Measurements from ENCODE around the gene DNAJC17.

Gene DNAJC17

GRCh38 chr15:40807028-40807887 is at the start of gene DNAJC17, which contains the start of gene ZFYVE19:
Gene DNAJC17 (minus strand): TSS chr15:40807473. CDS start chr15:40807446, 27 bp downstream.
Gene ZFYVE19 (plus strand): TSS chr15:40807089. CDS start chr15:40807590, 501 bp downstream.
- peak; percentile 95 for DNase-seq (ENCODE audit: low spot score)

DNA sequence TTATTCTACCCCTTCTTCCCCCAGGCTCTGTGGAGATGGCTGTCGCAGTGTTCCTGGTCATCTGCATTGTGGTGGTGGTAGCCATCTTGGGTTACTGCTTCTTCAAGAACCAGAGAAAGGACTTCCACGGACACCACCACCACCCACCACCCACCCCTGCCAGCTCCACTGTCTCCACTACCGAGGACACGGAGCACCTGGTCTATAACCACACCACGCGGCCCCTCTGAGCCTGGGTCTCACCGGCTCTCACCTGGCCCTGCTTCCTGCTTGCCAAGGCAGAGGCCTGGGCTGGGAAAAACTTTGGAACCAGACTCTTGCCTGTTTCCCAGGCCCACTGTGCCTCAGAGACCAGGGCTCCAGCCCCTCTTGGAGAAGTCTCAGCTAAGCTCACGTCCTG is 49.5 kb upstream of the DNAJC17 start:
- no peak for DNase-seq (ENCODE audit: low spot score)

DNA sequence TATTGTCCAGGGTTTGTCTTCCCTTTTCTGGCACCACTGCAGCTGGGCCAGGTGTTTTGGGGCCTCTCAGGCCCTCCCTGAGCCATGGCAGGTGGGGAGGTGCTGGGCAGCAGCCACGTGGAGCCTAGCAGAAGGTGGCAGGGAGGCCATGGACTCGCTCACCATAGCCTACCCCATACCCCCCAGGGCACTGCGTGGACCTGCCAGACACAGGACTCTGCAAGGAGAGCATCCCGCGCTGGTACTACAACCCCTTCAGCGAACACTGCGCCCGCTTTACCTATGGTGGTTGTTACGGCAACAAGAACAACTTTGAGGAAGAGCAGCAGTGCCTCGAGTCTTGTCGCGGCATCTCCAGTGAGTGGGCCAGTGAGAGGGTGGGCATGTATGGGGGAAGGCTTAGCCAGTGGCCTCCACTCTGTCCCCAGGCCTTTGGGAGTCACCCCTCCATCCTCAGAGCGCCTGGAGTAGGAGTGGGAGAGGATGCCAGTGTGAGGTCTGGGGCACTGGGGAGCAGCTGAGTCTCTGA is 48.5 kb upstream of the DNAJC17 start:
- DNase-seq (ENCODE audit: low spot score), result no peak

GRCh38 chr15:40854161-40854560 is 46.9 kb upstream of the DNAJC17 start:
- DNase-seq (ENCODE audit: low spot score), result no peak

DNA sequence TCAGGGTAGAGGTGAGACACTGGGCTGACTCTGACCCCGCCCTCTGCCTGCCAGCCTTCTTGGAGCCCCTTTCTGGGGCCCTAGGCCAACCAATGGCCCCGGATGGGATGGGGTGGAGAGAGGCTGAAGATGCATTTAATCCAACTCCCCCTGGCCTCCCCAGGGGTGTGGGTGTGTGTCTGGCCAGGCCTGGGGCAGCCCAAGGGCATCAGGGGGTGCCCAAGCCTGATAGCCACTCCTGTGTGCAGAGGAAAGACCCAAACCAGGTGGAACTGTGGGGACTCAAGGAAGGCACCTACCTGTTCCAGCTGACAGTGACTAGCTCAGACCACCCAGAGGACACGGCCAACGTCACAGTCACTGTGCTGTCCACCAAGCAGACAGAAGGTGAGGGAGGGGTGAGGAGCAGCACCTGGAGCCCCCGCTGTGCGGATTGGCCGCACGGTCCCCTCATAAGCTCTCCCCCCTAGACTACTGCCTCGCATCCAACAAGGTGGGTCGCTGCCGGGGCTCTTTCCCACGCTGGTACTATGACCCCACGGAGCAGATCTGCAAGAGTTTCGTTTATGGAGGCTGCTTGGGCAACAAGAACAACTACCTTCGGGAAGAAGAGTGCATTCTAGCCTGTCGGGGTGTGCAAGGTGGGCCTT is 46.1 kb upstream of the DNAJC17 start:
- no peak for DNase-seq (ENCODE audit: low spot score)

DNA sequence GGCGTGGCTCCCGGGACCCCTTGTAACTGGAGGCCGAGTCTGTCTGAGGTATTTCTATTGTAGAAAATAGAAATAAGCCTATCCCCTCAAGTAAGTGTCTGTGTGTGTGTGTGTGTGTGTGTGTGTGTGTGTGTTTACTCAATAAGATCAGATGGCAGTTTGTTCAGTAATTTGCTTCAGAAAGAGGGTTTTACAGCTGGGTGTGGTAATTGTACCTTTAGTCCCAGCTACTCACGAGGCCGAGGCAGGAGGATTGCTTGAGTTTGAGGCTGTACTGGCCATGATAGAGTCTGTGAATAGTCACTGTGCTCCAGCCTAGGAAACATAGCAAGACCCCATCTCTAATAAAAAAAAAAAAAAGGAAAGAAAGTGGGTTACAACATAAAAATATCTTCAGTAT is 45.3 kb upstream of the DNAJC17 start:
- no peak for DNase-seq (ENCODE audit: low spot score)

DNA sequence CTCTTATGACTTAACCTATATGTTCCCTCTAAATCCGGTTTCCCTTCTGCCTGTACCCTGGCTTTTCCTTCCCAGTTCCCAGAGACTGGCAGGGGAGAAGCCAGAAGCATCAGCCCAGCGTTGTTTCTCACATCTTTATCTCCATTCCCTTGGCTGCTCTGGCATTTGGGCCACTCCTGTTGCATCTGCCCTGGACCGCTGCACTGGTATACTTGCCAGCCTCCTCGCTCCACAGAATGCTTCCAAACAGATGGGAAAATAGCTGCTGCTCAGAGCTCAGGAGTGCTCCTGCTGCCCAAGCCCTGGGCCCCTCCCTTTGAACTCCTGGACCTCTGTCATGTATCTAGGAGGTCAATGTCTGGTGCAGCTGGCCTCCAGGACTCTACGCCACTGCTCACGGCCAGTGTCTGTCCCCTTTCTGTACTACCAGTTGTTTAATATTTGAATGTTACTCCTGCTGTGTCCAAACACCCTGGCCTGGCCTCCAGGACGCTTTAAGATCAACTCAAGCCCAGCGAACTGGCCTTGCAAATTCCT is 43.4 kb upstream of the DNAJC17 start:
- DNase-seq (ENCODE audit: low spot score), result no peak

DNA sequence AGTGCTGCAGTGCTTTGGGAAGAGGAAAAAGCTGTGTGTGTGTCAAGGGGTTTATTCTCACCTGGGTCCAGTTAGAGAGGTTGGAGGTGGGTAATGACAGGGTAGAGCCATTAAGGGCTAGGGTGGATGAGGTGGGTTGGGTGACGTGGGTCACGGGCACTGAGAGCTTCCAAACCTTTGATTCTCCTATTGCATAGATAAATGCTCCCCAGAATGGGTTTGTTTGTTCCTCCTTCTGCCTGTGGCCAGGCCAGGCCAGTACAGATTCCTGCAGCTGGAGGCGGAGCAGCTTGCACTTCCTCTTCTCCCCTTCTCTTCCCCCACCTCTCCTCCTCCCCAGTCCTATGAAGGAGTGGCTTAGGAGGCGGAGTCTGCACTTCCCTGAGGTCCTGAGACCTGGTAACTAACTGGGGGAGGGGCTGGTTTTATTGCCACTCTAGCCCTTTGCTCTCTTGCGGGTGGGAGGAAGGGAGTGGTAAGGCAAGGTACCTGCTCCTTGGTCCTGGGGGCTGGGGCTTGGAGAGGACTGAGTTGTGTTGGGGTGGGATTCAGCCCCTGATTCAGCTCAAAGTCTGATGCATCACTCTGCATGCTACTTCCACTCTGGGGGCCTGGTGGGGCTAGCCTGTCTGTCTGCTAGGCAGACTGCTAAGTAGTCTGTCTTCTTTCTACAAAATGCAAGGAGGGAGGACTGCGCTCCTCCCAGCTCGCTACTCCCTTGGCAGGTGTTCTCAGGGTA is 40.1 kb upstream of the DNAJC17 start:
- DNase-seq (ENCODE audit: low spot score), result peak; percentile 5

- no peak for DNase-seq (ENCODE audit: low spot score)
Measured at GRCh38 chr15:40846841-40847222, 39.6 kb upstream of the DNAJC17 start.

DNA sequence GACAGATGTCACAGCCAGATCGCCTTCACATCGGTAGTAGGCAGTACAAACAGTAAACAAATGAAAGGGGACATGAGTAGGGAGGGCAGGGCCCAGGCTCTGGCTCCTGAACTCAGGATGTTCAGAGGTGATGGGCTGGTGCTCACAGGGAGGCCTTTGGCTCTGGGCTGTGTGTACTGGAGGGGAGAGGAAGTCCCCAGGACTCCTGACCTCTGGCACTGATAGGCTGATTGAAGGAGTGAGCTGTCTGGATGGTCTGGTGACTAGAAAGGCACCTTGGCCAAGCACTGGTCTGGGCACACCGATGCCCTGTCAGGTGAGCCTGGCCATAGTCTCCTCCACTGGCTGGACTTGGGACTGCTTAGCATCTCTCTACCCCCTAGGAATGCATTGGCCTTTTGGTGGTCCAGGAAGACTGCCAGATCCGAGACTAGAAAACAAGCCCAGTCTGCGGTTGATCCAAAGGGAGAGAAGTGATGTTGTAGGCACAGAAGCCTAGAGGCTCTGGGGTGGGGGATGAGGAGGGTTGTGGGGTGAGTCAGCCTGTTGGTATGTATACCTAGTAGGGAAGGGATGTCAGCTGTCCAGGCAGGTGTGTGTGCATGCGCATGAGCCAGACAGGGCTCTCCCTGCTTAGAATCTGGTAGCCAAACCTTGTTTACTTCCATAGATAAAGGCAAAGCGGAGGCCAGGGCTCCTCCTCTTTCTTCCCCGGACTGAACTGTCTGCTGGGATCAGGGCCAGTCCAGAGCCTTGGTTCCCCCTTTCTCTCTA is 38.4 kb upstream of the DNAJC17 start:
- DNase-seq (ENCODE audit: low spot score), result no peak

DNA sequence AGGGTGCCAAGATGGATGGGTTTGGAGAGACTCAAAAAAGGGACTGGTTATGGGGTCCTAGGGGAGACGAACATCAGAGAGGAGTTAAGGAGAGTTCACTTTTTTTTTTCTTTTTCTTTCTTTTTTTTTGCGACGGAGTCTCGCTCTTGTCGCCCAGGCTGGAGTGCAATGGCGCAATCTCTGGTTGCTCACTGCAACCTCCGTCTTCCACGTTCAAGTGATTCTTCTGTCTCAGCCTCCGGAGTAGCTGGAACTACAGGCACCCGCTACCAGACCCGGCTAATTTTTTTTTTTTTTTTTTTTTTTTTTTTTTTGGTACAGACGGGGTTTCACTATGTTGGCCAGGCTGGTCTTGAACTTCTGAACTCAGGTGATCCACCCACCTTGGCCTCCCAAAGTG is 37.8 kb upstream of the DNAJC17 start:
- DNase-seq (ENCODE audit: low spot score), result no peak

DNA sequence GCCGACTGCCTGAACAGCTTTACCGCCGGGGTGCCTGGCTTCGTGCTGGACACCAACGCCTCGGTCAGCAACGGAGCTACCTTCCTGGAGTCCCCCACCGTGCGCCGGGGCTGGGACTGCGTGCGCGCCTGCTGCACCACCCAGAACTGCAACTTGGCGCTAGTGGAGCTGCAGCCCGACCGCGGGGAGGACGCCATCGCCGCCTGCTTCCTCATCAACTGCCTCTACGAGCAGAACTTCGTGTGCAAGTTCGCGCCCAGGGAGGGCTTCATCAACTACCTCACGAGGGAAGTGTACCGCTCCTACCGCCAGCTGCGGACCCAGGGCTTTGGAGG is 37.4 kb upstream of the DNAJC17 start:
- peak; percentile 23 for DNase-seq (ENCODE audit: low spot score)

GRCh38 chr15:40843885-40844695 is 36.8 kb upstream of the DNAJC17 start, which contains the start of gene SPINT1:
Gene SPINT1 (plus strand): TSS chr15:40844048. CDS start chr15:40844555, 507 bp downstream.
- peak; percentile 35 for DNase-seq (ENCODE audit: low spot score)

GRCh38 chr15:40843261-40843884 is 36.1 kb upstream of the DNAJC17 start:
- no peak for DNase-seq (ENCODE audit: low spot score)

DNA sequence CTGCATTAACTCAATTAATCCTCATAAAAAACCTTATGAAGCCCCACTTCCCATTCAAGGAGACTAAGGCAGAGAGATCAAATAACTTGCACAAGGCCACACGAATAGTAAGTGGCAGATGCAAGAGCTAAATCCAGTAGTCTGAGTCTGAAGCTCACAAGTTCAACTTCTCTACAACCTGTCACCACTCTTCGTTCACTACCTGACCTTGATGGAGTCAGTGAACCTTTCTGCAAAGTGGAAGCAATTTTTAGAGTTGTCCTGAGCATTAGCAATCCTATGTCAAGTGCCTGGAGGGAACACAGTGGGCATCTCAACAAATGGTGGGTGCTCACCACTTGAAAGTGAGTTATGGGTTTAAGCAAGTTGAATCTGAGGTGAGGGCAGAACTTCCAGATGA is 34.5 kb upstream of the DNAJC17 start:
- DNase-seq (ENCODE audit: low spot score), result no peak

- DNase-seq (ENCODE audit: low spot score), result no peak
Measured at GRCh38 chr15:40838756-40839155, 31.5 kb upstream of the DNAJC17 start.

DNA sequence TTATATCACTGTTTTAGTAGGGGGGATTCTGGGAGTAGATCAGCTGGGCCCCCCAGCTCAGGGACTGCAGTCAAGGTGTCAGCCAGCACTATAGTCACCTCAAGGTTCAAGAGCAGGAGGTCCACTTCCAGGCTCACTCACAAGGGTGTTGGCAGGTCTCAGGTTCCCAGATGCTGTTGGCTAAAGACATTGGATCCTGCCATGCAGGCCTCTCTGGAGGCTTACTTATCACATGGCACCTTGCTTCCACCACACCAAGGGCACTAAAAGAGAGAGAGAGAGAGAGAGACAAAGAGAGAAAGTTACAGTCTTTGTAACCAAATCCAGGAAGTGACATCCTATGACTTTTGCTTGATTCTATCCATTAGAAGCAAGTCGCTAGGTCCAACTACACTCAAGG is 28.7 kb upstream of the DNAJC17 start:
- no peak for DNase-seq (ENCODE audit: low spot score)

- DNase-seq (ENCODE audit: low spot score), result no peak
Measured at GRCh38 chr15:40832903-40833302, 25.6 kb upstream of the DNAJC17 start.

GRCh38 chr15:40831861-40832260 is 24.6 kb upstream of the DNAJC17 start:
- DNase-seq (ENCODE audit: low spot score), result no peak

- no peak for DNase-seq (ENCODE audit: low spot score)
Measured at GRCh38 chr15:40830884-40831283, 23.6 kb upstream of the DNAJC17 start.

All from CD4-positive, alpha-beta T cell treated with Interleukin-2 at 100 ng/mL for 4 hours (primary cell).